Bronchial epithelial cell (primary cell): Measurements from ENCODE around the gene PANX3. TPM values are rescaled to one million over a fixed set of nuclear protein-coding genes. Genes with fewer than 3 reads are reported as not detected.

ENCODE experiments used
- DNase-seq: peaks from one replicate; pipeline ENCODE4 v3.0.0-alpha.2; 2010; ENCODE audit warnings: low read depth
- FAIRE-seq: peaks from 2 replicates; lab custom pipeline; 2011; peaks lifted over from hg19 to GRCh38; lab: Jason Lieb, UNC
- H3K27me3 ChIP-seq: 2 replicates; pipeline ENCODE4 v1.5.1; 2011; ENCODE audit warnings: low read length; ENCODE audit not compliant: control insufficient read depth, insufficient read depth
- H3K36me3 ChIP-seq: 2 replicates; pipeline ENCODE4 v1.5.1; 2011; ENCODE audit warnings: low read length; ENCODE audit not compliant: control insufficient read depth, insufficient read depth
- H3K4me3 ChIP-seq: 2 replicates; pipeline ENCODE4 v1.5.1; 2011; ENCODE audit warnings: mild to moderate bottlenecking, low read depth, low read length, control low read depth
- CTCF ChIP-seq: IDR thresholded peaks from 2 replicates; pipeline ENCODE4 v1.5.1; 2011; ENCODE audit warnings: mild to moderate bottlenecking, moderate library complexity, low read length, control low read depth, inconsistent platforms; ENCODE audit not compliant: insufficient read depth, severe bottlenecking
- total RNA-seq: library from RNA; depleted of rRNA; stranded (reverse); fragments of >200 nt; gene quantifications from 2 replicates; pipeline ENCODE4 v1.2.1, GENCODE V29; 2014

Gene PANX3
- total RNA-seq, 1 donor from 2014 or later: not detected

DNA sequence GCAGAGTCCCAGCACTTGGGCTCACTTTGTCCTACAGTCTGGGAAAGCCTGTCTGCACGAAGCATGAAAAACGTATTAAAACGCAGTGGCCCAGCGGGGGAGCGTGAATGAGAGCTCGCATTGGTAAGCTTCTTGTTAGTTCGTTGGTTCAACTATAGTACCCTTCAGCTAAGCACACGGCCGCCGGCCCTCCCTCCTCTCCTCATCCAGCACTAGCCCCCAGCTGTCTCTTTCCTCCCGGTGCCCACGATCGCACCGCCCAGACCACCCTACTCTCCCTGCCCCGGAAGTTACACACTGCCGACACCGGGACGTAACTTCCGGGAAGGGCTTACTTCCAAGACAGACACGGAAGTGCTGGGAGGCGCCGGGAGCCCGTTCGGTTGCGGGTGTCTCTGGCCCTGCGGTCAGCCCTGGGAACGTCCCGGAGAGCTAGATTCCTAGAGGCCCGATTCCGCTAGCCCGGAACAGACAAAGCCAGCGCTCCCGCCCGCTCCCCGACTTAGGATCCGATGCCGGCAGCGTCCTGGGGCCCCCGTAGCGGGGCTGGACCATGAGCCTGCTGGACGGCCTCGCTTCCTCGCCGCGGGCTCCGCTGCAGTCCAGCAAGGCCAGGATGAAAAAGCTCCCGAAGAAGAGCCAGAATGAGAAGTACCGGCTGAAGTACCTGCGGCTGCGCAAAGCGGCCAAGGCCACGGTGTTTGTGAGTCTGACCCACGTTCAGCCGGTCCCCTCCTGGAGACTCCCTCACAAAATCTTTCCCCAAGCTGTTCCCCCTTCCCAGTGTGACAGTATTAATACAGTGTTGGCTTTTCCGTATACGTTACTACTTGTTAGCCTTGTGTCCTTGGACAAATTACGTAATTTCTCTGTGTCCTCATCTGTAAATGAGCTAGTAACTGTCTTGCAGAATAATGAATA, 11.6 kb downstream of the PANX3 start, which contains the start of gene TBRG1:
Gene TBRG1, plus strand, starts transcription at position 334 of the 921 bp plus-strand sequence. Its CDS starts 220 bp downstream, at position 554.
- no peak for TF ChIP-seq CTCF
- no peak for FAIRE-seq
- peak; percentile 76 for DNase-seq
- Histone ChIP-seq H3K4me3 (peak within 1 kb of the TSS; percentile 79), H3K36me3 (peaks cover 13% of the 10 kb centered on the region), H3K27me3 (peaks cover 3% of the 10 kb centered on the region)

DNA sequence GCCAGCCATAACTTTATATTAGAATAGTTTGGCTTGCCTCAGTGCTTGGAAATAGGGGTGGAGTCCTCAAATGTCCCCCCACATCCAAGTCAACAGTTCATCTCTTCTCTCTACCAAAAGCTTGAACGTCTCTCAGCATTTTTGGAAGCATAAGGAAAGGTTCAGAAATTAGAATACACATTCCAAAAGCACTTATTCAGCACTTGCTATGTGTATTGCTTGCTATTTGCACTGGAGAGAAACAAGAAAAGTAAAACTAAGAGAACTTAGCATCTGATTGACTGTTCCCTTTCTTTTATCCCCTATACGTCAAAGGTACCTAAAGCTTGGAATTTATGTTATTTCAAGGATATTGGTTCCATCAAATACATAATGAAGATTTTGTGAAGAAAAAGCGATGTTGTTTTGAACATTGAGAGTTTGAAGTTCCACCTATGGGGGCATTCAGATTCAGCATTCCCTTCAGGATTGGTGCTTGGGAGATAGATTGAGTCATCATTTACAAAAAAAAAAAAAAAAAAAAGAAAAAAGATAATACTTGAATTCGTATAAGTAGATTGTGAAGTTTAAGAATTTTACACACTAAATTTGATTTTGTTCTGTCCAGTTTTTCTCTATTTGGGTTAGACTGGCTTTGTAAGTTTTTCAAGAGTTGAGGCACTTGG, 12.8 kb downstream of the PANX3 start:
- FAIRE-seq: no peak
- TF ChIP-seq CTCF: no peak
- Histone ChIP-seq H3K4me3 (peak overlapping the region; percentile 79), H3K27me3 (peaks cover 3% of the 10 kb centered on the region), H3K36me3 (peaks cover 13% of the 10 kb centered on the region)
- DNase-seq: no peak

- H3K27me3 ChIP-seq: no peaks in the 10 kb centered on the region
- no peak for FAIRE-seq
- no peak overlapping the region for H3K4me3 ChIP-seq
- TF ChIP-seq CTCF: no peak
- no peak for DNase-seq
- H3K36me3 ChIP-seq: peaks cover 15% of the 10 kb centered on the region
Observed at GRCh38 chr11:124625504-124626168, 14.4 kb downstream of the PANX3 start.

GRCh38 chr11:124627546-124627945, 16.3 kb downstream of the PANX3 start:
- H3K36me3 ChIP-seq: peaks cover 26% of the 10 kb centered on the region
- no peak for FAIRE-seq

GRCh38 chr11:124629961-124630360, 18.7 kb downstream of the PANX3 start:
- no peaks in the 10 kb centered on the region for H3K27me3 ChIP-seq
- FAIRE-seq (no peak), DNase-seq (no peak)
- no peak for TF ChIP-seq CTCF
- H3K36me3 ChIP-seq: peaks cover 28% of the 10 kb centered on the region
- no peak overlapping the region for H3K4me3 ChIP-seq

More at GRCh38 chr11:124627546-124627945, 16.3 kb downstream of the PANX3 start:
- DNase-seq: peak; percentile 14
- H3K27me3 ChIP-seq: no peaks in the 10 kb centered on the region
- no peak overlapping the region for H3K4me3 ChIP-seq
- TF ChIP-seq CTCF: no peak
